GM18861 (cell line): Measurements from ENCODE around the gene DENND4C.
A peak's percentile ranks its signal among the peaks of the same experiment; 100 is the strongest.
"Not testable (repeated sequence)": the region's sequence is repeated elsewhere in the genome, so short reads cannot be mapped to it uniquely, and the experiment has no call there.

Source experiments
- ATAC-seq: cut with Tn5 transposase; IDR thresholded peaks from one replicate; pipeline ENCODE4 v1.9.1; 2021; ENCODE audit not compliant: unreplicated experiment

The DENND4C gene

DNA sequence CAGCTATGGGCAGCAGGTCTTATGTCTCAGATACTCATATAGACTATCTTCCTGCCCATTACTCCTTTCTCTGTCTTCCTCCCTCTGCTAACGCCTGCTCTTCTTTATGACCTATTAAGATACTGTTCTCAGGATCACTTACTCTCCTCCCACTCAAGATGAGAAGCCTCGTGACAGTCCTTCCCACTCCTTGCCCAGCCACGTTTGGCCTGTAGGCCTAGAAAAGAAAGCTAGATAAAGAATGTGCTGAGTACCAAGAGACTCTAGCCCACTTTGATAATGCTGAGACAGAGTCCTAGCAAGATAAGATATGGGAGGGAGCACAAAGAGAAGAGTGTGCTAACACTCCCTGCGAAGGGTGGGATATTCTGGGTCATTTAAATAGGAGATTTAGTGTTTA lies 6.8 kb upstream of the DENND4C start:
- no peak for ATAC-seq

GRCh38 chr9:19224563-19224962 lies 5.9 kb upstream of the DENND4C start:
- ATAC-seq, result no peak

- ATAC-seq, result peak; percentile 34
These were observed 718 bp upstream of the DENND4C start for GRCh38 chr9:19229595-19230354.

- ATAC-seq, result no peak
These were observed 822 bp downstream of the DENND4C start for GRCh38 chr9:19231126-19231903.

DNA sequence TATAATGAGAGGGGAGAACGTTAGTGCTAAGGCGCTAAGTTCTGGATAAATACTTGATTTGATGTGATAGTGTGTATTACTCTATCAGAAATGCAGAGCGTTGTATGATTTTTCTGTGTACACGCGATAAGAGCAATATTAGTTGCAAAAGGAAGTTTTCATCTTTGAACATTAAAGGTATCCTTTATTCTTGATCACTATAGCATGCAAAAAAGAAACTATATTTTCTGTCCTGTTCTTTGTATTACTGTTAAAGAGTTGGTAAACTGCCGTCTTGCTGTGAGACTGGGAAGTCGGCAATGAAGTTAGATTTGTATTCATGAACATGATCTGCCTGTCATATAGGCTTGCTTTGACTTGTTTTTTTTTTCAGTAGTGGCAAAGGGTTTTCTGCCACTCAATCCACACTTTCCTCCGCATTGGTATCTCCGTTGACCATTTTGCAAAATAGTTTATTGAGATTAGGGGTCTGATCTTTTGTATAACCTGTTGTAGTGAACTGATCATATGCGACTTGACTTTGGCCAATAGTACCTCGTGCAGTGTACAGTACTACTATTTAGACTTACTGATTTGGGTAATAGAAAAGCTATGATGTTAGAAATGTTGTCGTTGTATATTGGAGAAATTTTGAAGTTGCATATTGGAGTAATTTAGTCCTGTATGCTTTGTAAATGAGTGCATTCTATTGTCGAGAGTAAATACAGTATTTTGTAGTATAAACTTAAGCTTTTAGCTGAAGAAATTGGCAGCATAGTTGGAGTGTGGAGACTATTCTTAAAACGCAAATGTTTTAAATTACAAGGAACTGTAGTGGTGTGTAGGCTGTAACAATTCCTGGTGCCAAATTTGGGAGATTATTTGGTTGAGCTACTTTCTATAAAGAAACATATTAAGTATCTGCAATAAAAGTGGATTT lies 1.7 kb downstream of the DENND4C start:
- no peak for ATAC-seq

- peak; percentile 26 for ATAC-seq
These were observed 2.3 kb downstream of the DENND4C start for GRCh38 chr9:19232823-19233194.

GRCh38 chr9:19233344-19233743 lies 2.9 kb downstream of the DENND4C start:
- ATAC-seq, result no peak

GRCh38 chr9:19239955-19240354 lies 9.5 kb downstream of the DENND4C start:
- ATAC-seq, result no peak

DNA sequence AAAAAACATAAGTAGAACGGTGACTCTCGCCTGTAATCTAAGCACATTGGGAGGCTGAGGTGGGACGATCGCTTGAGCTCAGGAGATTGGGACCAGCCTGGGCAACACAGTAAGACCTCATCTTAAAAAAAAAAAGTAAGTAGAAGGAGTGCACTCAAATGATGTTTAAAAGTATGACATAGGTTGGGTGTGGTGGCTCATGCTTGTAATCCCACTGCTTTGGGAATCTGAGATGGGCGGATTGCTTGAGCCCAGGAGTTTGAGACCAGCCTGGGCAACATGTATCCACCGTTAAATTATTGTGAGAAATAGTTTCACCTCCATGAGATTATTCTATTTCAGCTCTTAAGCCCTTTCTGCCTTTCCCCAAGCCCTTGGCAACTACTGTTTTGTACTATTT lies 11.2 kb downstream of the DENND4C start:
- ATAC-seq, result no peak

DNA sequence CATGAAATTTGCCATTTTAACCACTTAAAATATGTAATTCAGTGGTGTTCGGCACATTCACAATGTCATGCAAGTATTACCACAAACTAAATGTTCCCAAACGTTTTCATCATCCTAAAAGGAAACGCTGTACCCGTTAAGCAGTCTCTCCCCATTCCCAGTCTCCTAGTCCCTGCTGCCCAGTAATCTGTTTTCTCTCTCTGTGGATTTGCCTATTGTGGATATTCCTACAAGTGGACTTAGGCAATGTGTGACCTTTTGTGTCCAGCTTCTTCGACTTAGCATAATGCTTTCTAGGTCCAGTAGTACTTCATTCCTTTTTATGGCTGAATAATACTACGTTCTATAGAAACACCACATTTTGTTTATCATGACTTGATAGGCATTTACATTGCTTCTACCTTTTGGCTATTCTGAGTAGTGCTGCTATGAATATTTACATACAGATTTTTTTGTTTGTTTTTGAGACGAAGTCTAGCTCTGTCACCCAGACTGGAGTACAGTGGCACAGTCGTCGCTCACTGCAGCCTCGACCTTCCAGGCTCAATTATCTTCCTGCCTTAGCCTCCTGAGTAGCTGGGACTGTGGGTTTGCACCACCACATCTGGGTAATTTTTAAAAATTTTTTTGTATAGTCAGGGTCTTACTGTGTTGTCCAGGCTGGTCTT lies 13.0 kb downstream of the DENND4C start:
- no peak for ATAC-seq

GRCh38 chr9:19246891-19247290 lies 16.4 kb downstream of the DENND4C start:
- no peak for ATAC-seq

GRCh38 chr9:19247420-19247819 lies 16.9 kb downstream of the DENND4C start:
- ATAC-seq, result no peak

GRCh38 chr9:19250346-19250745 lies 19.9 kb downstream of the DENND4C start:
- not testable (repeated sequence) for ATAC-seq

- ATAC-seq, result not testable (repeated sequence)
These were observed 20.7 kb downstream of the DENND4C start for GRCh38 chr9:19251203-19251602.

- not testable (repeated sequence) for ATAC-seq
These were observed 21.1 kb downstream of the DENND4C start for GRCh38 chr9:19251622-19252021.

DNA sequence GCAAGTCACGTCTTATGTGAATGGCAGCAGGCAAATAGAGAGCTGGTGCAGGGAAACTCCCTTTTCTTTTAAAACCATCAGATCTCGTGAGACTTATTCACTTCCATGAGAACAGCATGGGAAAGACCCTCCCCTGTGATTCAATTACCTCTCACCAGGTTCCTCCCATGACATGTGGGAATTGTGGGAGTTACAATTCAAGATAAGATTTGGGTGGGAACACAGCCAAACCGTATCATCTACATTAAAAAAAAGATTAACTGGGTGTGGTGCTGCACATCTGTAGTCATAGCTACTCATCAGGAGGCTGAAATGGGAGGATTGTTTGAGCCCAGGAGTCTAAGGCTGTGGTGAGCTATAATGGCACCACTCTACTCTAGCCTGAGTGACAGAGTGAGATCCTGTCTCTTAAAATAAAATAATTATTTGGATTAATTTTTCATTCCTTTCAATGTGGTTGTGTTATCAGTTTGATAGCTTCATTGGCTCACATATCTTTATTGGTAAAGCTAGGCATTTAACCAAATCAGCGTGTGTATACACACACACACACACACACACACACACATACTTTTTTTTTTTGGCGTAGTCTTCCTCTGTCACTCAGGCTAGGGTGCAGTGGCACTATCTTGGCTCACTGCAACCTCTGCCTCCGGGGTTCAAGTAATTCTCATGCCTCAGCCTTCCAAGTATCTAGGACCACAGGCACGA lies 21.8 kb downstream of the DENND4C start:
- ATAC-seq, result no peak

- no peak for ATAC-seq
These were observed 22.4 kb downstream of the DENND4C start for GRCh38 chr9:19252885-19253219.

DNA sequence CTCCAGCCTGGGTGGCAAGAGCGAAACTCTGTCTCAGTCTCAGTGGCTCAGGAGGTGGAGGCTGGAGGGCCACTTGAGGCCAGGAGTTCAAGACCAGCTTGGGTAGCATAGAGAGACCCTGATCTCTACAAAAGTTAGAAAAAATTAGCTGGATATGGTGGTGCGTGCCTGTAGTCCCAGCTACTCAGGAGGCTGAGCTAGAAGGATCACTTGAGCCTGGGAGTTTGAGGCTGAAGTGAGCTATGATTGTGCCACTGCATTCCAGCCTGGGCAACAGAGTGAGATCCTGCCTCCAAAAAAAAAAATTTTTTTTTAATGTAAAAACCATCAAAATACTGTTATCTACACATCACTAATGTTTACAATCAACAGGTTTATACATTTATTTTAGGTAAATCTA lies 24.6 kb downstream of the DENND4C start:
- ATAC-seq, result no peak

DNA sequence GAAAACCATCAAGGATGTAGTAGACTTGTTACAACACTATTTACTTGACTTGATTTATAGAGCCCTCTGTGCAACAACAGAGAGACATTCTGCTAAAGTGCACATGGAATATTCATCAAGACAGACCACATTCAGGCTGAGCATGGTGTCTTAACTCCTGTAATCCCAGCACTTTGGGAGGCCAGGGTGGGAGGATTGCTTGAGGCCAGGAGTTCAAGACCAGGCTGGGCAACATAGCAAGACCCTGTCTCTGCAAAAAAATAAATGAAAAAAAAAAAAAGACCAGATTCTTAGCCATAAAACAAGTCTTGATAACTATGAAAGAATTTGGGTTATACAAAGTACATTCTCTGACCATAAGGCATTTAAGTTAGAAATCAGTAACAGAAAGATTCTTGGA lies 25.3 kb downstream of the DENND4C start:
- ATAC-seq, result no peak

GRCh38 chr9:19259665-19260255 lies 29.3 kb downstream of the DENND4C start:
- not testable (repeated sequence) for ATAC-seq
